WTC11 (cell line): ENCODE results near the gene HIPK2. TPM values are rescaled to one million over a fixed set of nuclear protein-coding genes. Genes with fewer than 3 reads are reported as not detected.

Source experiments
- ATAC-seq: fragments of 200-7000 bp; cut with Tn5 transposase; 2 replicates; pipeline ENCODE4 v1.10.0; 2021; ENCODE audit warnings: mild to moderate bottlenecking, moderate library complexity
- CTCF ChIA-PET: fragments of 300-600 bp; sonication (Branson Sonifier 250); formaldehyde crosslinking; loops from one replicate; lab custom pipeline; 2021; ENCODE audit warnings: antibody characterized with exemption; lab: Charles Lee
- POLR2A ChIA-PET: fragments of 350-600 bp; sonication (Branson Sonifier 250); formaldehyde crosslinking; loops from one replicate; lab custom pipeline; 2021; ENCODE audit warnings: antibody characterized with exemption; lab: Charles Lee
- DNase-seq: peaks from one replicate; pipeline ENCODE4 v3.0.0; 2021; ENCODE audit warnings: low spot score
- H3K27ac Mint-ChIP-seq: 2 replicates; pipeline ENCODE4 v1.8.0; 2021; ENCODE audit warnings: mixed read lengths
- H3K27me3 Mint-ChIP-seq: 2 replicates; pipeline ENCODE4 v1.8.0; 2021; ENCODE audit warnings: low read depth, mild to moderate bottlenecking, moderate library complexity, mixed read lengths
- H3K36me3 Mint-ChIP-seq: 2 replicates; pipeline ENCODE4 v1.8.0; 2021; ENCODE audit warnings: mixed read lengths
- H3K4me1 Mint-ChIP-seq: 2 replicates; pipeline ENCODE4 v1.8.0; 2022; ENCODE audit warnings: mixed read lengths
- H3K4me3 Mint-ChIP-seq: 2 replicates; pipeline ENCODE4 v1.8.0; 2021; ENCODE audit warnings: mild to moderate bottlenecking, moderate library complexity, mixed read lengths
- H3K9me3 Mint-ChIP-seq: 2 replicates; pipeline ENCODE4 v1.8.0; 2021; ENCODE audit warnings: mixed read lengths
- AFF4 ChIP-seq: sonication (generic); formaldehyde crosslinking; IDR thresholded peaks from 2 replicates; pipeline ENCODE4 v1.8.1; 2023; ENCODE audit warnings: mild to moderate bottlenecking, missing genetic modification reagents, borderline replicate concordance
- AR ChIP-seq: fragments of 250-450 bp; sonication (Bioruptor Pico); IDR thresholded peaks from 2 replicates; pipeline ENCODE4 v1.9.0; 2021; ENCODE audit warnings: mild to moderate bottlenecking
- CREB1 ChIP-seq: sonication (generic); formaldehyde crosslinking; IDR thresholded peaks from 2 replicates; pipeline ENCODE4 v1.8.0; 2023; ENCODE audit warnings: mild to moderate bottlenecking, missing genetic modification reagents
- FOXK1 ChIP-seq: sonication (generic); formaldehyde crosslinking; IDR thresholded peaks from 2 replicates; pipeline ENCODE4 v1.8.0; 2022; ENCODE audit warnings: mild to moderate bottlenecking, moderate library complexity, missing genetic modification reagents
- FOXP4 ChIP-seq: sonication (generic); formaldehyde crosslinking; IDR thresholded peaks from 2 replicates; pipeline ENCODE4 v1.8.0; 2022; ENCODE audit warnings: mild to moderate bottlenecking, missing genetic modification reagents
- KAT7 ChIP-seq: sonication (generic); formaldehyde crosslinking; IDR thresholded peaks from 2 replicates; pipeline ENCODE4 v1.8.1; 2023; ENCODE audit warnings: missing genetic modification reagents, mild to moderate bottlenecking, borderline replicate concordance
- MXD4 ChIP-seq: fragments of 250-450 bp; sonication (Bioruptor Pico); IDR thresholded peaks from 2 replicates; pipeline ENCODE4 v1.8.0; 2021; ENCODE audit warnings: mild to moderate bottlenecking, moderate library complexity, borderline replicate concordance
- PREB ChIP-seq: sonication (generic); formaldehyde crosslinking; IDR thresholded peaks from 2 replicates; pipeline ENCODE4 v1.8.1; 2022; ENCODE audit warnings: mild to moderate bottlenecking, missing genetic modification reagents, moderate library complexity, borderline replicate concordance
- PRRX2 ChIP-seq: fragments of 250-450 bp; sonication (Bioruptor Pico); IDR thresholded peaks from 2 replicates; pipeline ENCODE4 v1.8.0; 2021; ENCODE audit warnings: mild to moderate bottlenecking
- TCF7 ChIP-seq: sonication (generic); formaldehyde crosslinking; IDR thresholded peaks from 2 replicates; pipeline ENCODE4 v1.8.0; 2022; ENCODE audit warnings: mild to moderate bottlenecking, low read depth, missing genetic modification reagents, moderate library complexity
- TEAD1 ChIP-seq: sonication (generic); formaldehyde crosslinking; IDR thresholded peaks from 2 replicates; pipeline ENCODE4 v1.8.0; 2022; ENCODE audit warnings: mild to moderate bottlenecking, missing genetic modification reagents
- ZNF396 ChIP-seq: fragments of 250-450 bp; sonication (Bioruptor Pico); IDR thresholded peaks from 2 replicates; pipeline ENCODE4 v1.8.0; 2021; ENCODE audit warnings: mild to moderate bottlenecking, moderate library complexity, borderline replicate concordance
- ZSCAN18 ChIP-seq: fragments of 250-450 bp; sonication (Bioruptor Pico); IDR thresholded peaks from 2 replicates; pipeline ENCODE4 v2.1.2; 2022; ENCODE audit warnings: mild to moderate bottlenecking, moderate library complexity
- total RNA-seq: library from RNA; stranded (reverse); gene quantifications from 3 replicates; pipeline ENCODE4 v1.2.3, GENCODE V29; 2021
- TF ChIP-seq, protein P1 (sequence below): sonication (generic); formaldehyde crosslinking; IDR thresholded peaks from 2 replicates; pipeline ENCODE4 v1.8.1; 2023; ENCODE audit warnings: mild to moderate bottlenecking, missing genetic modification reagents, moderate library complexity
- TF ChIP-seq, protein P2 (sequence below): sonication (generic); formaldehyde crosslinking; conservative IDR thresholded peaks from 2 replicates; pipeline ENCODE4 v1.8.1; 2023; ENCODE audit warnings: mild to moderate bottlenecking, low read depth, missing genetic modification reagents, moderate library complexity
- TF ChIP-seq, protein P3 (sequence below): sonication (generic); formaldehyde crosslinking; IDR thresholded peaks from 2 replicates; pipeline ENCODE4 v1.8.1; 2023; ENCODE audit warnings: mild to moderate bottlenecking, moderate library complexity, missing genetic modification reagents

The HIPK2 gene
- total RNA-seq, 1 experiment from 2014 or later = 25.3 TPM

DNA sequence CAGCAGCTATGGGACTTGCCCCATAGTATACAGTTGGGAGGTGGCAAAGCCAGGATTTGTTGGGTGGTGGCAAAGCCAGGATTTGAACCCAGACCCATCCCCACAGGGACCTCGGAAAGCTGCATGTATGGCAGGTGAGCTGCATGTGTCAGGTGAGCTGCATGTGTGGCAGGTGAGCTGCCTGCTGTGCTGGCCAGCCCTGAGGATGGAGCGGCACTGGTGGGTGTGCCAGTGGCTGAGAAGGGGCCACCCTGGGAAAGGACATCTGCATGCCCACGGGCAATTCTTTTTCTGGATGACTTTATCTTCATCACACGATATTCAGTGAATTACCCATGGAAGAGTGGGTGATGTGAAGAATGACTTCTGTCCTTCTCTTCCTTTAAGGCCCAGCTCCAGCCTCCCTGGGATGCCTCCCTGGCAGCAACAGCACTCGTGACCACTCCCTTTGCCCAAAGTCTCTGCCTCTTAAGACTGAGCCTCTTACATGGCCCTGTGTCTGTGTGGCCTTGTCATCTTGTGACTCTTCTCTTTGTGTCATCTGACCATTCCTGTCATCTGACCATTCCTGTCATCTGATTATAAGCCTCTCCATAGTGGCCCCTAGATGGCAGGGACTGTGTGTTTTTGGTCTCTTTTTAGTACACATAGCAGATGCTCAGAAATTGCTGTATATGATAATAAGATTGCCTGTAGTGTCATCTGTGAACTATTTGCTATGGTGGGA lies 229.3 kb downstream of the HIPK2 start:
- Mint-ChIP-seq H3K9me3 (peaks cover 13% of the 10 kb centered on the region), H3K4me1 (peaks cover 4% of the 10 kb centered on the region), H3K4me3 (no peak overlapping the region), H3K27ac (no peak overlapping the region), H3K36me3 (no peaks in the 10 kb centered on the region), H3K27me3 (no peaks in the 10 kb centered on the region)
- ChIA-PET CTCF (interaction anchor here (1.0 to 2.0 kb wide), 5 partner anchors 10 to 114 kb away, joined by 3 to 9 read pairs (median 3); no protein-coding TSS in a partner anchor), POLR2A (no interaction called here)
- ATAC-seq (no peak), DNase-seq (no peak)
- TF ChIP-seq FOXK1 (CRISPR knock-in tag) (no peak), TCF7 (no peak), MXD4 (CRISPR knock-in tag) (no peak), ZSCAN18 (CRISPR knock-in tag) (no peak), KAT7 (no peak), FOXP4 (CRISPR knock-in tag) (no peak), CREB1 (CRISPR knock-in tag) (no peak), ZNF396 (CRISPR knock-in tag) (no peak), PREB (CRISPR knock-in tag) (no peak), AFF4 (CRISPR knock-in tag) (no peak), TEAD1 (CRISPR knock-in tag) (no peak), AR (CRISPR knock-in tag) (no peak), PRRX2 (CRISPR knock-in tag) (no peak)
- TF ChIP-seq, protein P1, sequence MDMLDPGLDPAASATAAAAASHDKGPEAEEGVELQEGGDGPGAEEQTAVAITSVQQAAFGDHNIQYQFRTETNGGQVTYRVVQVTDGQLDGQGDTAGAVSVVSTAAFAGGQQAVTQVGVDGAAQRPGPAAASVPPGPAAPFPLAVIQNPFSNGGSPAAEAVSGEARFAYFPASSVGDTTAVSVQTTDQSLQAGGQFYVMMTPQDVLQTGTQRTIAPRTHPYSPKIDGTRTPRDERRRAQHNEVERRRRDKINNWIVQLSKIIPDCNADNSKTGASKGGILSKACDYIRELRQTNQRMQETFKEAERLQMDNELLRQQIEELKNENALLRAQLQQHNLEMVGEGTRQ (CRISPR knock-in tag) = no peak
- TF ChIP-seq, protein P2, sequence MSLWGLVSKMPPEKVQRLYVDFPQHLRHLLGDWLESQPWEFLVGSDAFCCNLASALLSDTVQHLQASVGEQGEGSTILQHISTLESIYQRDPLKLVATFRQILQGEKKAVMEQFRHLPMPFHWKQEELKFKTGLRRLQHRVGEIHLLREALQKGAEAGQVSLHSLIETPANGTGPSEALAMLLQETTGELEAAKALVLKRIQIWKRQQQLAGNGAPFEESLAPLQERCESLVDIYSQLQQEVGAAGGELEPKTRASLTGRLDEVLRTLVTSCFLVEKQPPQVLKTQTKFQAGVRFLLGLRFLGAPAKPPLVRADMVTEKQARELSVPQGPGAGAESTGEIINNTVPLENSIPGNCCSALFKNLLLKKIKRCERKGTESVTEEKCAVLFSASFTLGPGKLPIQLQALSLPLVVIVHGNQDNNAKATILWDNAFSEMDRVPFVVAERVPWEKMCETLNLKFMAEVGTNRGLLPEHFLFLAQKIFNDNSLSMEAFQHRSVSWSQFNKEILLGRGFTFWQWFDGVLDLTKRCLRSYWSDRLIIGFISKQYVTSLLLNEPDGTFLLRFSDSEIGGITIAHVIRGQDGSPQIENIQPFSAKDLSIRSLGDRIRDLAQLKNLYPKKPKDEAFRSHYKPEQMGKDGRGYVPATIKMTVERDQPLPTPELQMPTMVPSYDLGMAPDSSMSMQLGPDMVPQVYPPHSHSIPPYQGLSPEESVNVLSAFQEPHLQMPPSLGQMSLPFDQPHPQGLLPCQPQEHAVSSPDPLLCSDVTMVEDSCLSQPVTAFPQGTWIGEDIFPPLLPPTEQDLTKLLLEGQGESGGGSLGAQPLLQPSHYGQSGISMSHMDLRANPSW (CRISPR knock-in tag) = no peak
- TF ChIP-seq, protein P3, sequence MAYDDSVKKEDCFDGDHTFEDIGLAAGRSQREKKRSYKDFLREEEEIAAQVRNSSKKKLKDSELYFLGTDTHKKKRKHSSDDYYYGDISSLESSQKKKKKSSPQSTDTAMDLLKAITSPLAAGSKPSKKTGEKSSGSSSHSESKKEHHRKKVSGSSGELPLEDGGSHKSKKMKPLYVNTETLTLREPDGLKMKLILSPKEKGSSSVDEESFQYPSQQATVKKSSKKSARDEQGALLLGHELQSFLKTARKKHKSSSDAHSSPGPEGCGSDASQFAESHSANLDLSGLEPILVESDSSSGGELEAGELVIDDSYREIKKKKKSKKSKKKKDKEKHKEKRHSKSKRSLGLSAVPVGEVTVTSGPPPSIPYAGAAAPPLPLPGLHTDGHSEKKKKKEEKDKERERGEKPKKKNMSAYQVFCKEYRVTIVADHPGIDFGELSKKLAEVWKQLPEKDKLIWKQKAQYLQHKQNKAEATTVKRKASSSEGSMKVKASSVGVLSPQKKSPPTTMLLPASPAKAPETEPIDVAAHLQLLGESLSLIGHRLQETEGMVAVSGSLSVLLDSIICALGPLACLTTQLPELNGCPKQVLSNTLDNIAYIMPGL (CRISPR knock-in tag) = no peak
